H9 (cell line): ENCODE measurements around the gene C7orf57. TPM values are rescaled to one million over a fixed set of nuclear protein-coding genes. Genes with fewer than 3 reads are reported as not detected.

Source experiments
- DNase-seq: peaks from one replicate; pipeline ENCODE4 v3.0.0-alpha.2; 2017
- H2AFZ ChIP-seq: one replicate; pipeline ENCODE4 v1.6.1; 2013; ENCODE audit warnings: mild to moderate bottlenecking, low read length, control low read depth, moderate library complexity
- H2AK5ac ChIP-seq: 2 replicates; pipeline ENCODE4 v1.6.1; 2013; ENCODE audit warnings: low read length, control low read depth, mixed read lengths; ENCODE audit not compliant: insufficient read length
- H2BK120ac ChIP-seq: one replicate; pipeline ENCODE4 v1.6.1; 2013; ENCODE audit warnings: low read depth, mild to moderate bottlenecking, low read length, control low read depth, inconsistent platforms; ENCODE audit not compliant: poor library complexity, severe bottlenecking
- H2BK12ac ChIP-seq: 2 replicates; pipeline ENCODE4 v1.6.1; 2013; ENCODE audit warnings: low read length, control low read depth, mixed read lengths, low read depth; ENCODE audit not compliant: insufficient read length
- H2BK15ac ChIP-seq: 2 replicates; pipeline ENCODE4 v1.6.1; 2013; ENCODE audit warnings: low read depth, low read length, control low read depth
- H2BK20ac ChIP-seq: one replicate; pipeline ENCODE4 v1.6.1; 2013; ENCODE audit warnings: low read depth, mild to moderate bottlenecking, low read length, control low read depth, inconsistent platforms; ENCODE audit not compliant: poor library complexity, severe bottlenecking
- H2BK5ac ChIP-seq: 2 replicates; pipeline ENCODE4 v1.6.1; 2013; ENCODE audit warnings: low read length, control low read depth, mixed read lengths; ENCODE audit not compliant: insufficient read length
- H3K14ac ChIP-seq: 2 replicates; pipeline ENCODE4 v1.6.1; 2013; ENCODE audit warnings: low read length, control low read depth; ENCODE audit not compliant: insufficient read depth
- H3K18ac ChIP-seq: 2 replicates; pipeline ENCODE4 v1.6.1; 2013; ENCODE audit warnings: low read depth, mild to moderate bottlenecking, mixed read lengths, low read length, control low read depth; ENCODE audit not compliant: insufficient read length
- H3K23ac ChIP-seq: 2 replicates; pipeline ENCODE4 v1.6.1; 2013; ENCODE audit warnings: low read length, control low read depth, mixed read lengths, low read depth; ENCODE audit not compliant: insufficient read length
- H3K23me2 ChIP-seq: 2 replicates; pipeline ENCODE4 v1.6.1; 2013; ENCODE audit warnings: low read depth, mild to moderate bottlenecking, mixed read lengths, low read length, control low read depth; ENCODE audit not compliant: insufficient read length, poor library complexity, severe bottlenecking
- H3K27ac ChIP-seq: 2 replicates; pipeline ENCODE4 v1.5.1; 2013; ENCODE audit warnings: low read length, control low read depth, mixed read lengths, low read depth; ENCODE audit not compliant: insufficient read length
- H3K27me3 ChIP-seq: 2 replicates; pipeline ENCODE4 v1.6.1; 2013; ENCODE audit warnings: low read length, control low read depth, inconsistent platforms; ENCODE audit not compliant: insufficient read depth
- H3K4ac ChIP-seq: 2 replicates; pipeline ENCODE4 v1.6.1; 2013; ENCODE audit warnings: low read depth, mild to moderate bottlenecking, control low read depth, inconsistent platforms, low read length, moderate library complexity
- H3K4me1 ChIP-seq: 2 replicates; pipeline ENCODE4 v1.6.1; 2013; ENCODE audit warnings: low read length, control low read depth, inconsistent platforms; ENCODE audit not compliant: insufficient read depth
- H3K4me2 ChIP-seq: 2 replicates; pipeline ENCODE4 v1.6.1; 2013; ENCODE audit warnings: low read length, control low read depth, mixed read lengths; ENCODE audit not compliant: insufficient read length, insufficient read depth
- H3K56ac ChIP-seq: 2 replicates; pipeline ENCODE4 v1.6.1; 2013; ENCODE audit warnings: low read depth, mild to moderate bottlenecking, mixed read lengths, low read length, control low read depth; ENCODE audit not compliant: insufficient read length
- H3K79me1 ChIP-seq: 2 replicates; pipeline ENCODE4 v1.6.1; 2013; ENCODE audit warnings: low read depth, mild to moderate bottlenecking, moderate library complexity, low read length, control low read depth, inconsistent platforms; ENCODE audit not compliant: insufficient read depth, poor library complexity, severe bottlenecking
- H3K79me2 ChIP-seq: 2 replicates; pipeline ENCODE4 v1.6.1; 2013; ENCODE audit warnings: low read length, control low read depth, inconsistent platforms; ENCODE audit not compliant: insufficient read depth
- H3K9ac ChIP-seq: 2 replicates; pipeline ENCODE4 v1.6.1; 2013; ENCODE audit warnings: low read length, control low read depth, mixed read lengths; ENCODE audit not compliant: insufficient read length; ENCODE audit errors: extremely low read depth
- H3K9me3 ChIP-seq: one replicate; pipeline ENCODE4 v1.6.1; 2013; ENCODE audit warnings: low read depth, low read length, inconsistent platforms; ENCODE audit not compliant: control insufficient read depth
- H3T11ph ChIP-seq: one replicate; pipeline ENCODE4 v1.6.1; 2013; ENCODE audit warnings: mild to moderate bottlenecking, low read length, control low read depth, inconsistent platforms
- H4K20me1 ChIP-seq: one replicate; pipeline ENCODE4 v1.6.1; 2013; ENCODE audit not compliant: control insufficient read depth, insufficient read length, insufficient read depth
- H4K5ac ChIP-seq: 2 replicates; pipeline ENCODE4 v1.6.1; 2013; ENCODE audit warnings: low read depth, mild to moderate bottlenecking, mixed read lengths, low read length, control low read depth; ENCODE audit not compliant: insufficient read length
- H4K8ac ChIP-seq: replicated peaks from 2 replicates; pipeline ENCODE4 v1.6.1; 2013; ENCODE audit warnings: low read length, control low read depth, mixed read lengths, low read depth; ENCODE audit not compliant: insufficient read length
- H4K91ac ChIP-seq: 2 replicates; pipeline ENCODE4 v1.6.1; 2013; ENCODE audit warnings: low read depth, mild to moderate bottlenecking, moderate library complexity, mixed read lengths, low read length, control low read depth; ENCODE audit not compliant: insufficient read length
- H3K27ac Mint-ChIP-seq, 3 experiments: 2 replicates in 2 of 3; 3 replicates in 1 of 3; pipeline ENCODE4 v1.8.0; 2020 to 2021; ENCODE audit warnings: mixed read lengths in 3 of 3, mild to moderate bottlenecking in 1 of 3, moderate library complexity in 1 of 3
- H3K27me3 Mint-ChIP-seq: 2 replicates; pipeline ENCODE4 v1.8.0; 2021; ENCODE audit warnings: low read depth, mild to moderate bottlenecking, moderate library complexity, mixed read lengths
- H3K36me3 Mint-ChIP-seq, 3 experiments: 2 replicates in 2 of 3; 3 replicates in 1 of 3; pipeline ENCODE4 v1.8.0; 2020 to 2021; ENCODE audit warnings: low read depth in 3 of 3, mixed read lengths in 3 of 3; ENCODE audit not compliant: insufficient read depth in 1 of 3
- H3K4me1 Mint-ChIP-seq, 2 experiments: 2 replicates each; pipeline ENCODE4 v1.8.0; 2020; ENCODE audit warnings: mixed read lengths in 2 of 2
- H3K4me3 Mint-ChIP-seq, 2 experiments: 2 replicates in 1 of 2; 3 replicates in 1 of 2; pipeline ENCODE4 v1.8.0; 2020 to 2021; ENCODE audit warnings: mild to moderate bottlenecking in 2 of 2, mixed read lengths in 2 of 2, moderate library complexity in 1 of 2
- H3K9me3 Mint-ChIP-seq, 2 experiments: 2 replicates in 1 of 2; 3 replicates in 1 of 2; pipeline ENCODE4 v1.8.0; 2020; ENCODE audit warnings: mild to moderate bottlenecking in 2 of 2, mixed read lengths in 2 of 2, moderate library complexity in 1 of 2
- WGBS: extraction: QIAGEN DNeasy Blood & Tissue Kit; methylation state at CpG from one replicate; pipeline ENCODE4 v1.1.7; 2013; ENCODE audit warnings: missing lambda C conversion rate, low lambda C conversion rate, mixed read lengths; ENCODE audit not compliant: insufficient read length; ENCODE audit errors: extremely low coverage; 5-methylcytosine and 5-hydroxymethylcytosine counted together
- total RNA-seq: library from RNA; stranded (reverse); gene quantifications from 2 replicates; pipeline ENCODE4 v1.2.1, GENCODE V29; 2021
- TF ChIP-seq, protein P1 (sequence below): fragments of 200-600 bp; sonication (generic); conservative IDR thresholded peaks from 3 replicates; pipeline ENCODE4 v1.8.0; 2021; ENCODE audit warnings: antibody characterized with exemption, mild to moderate bottlenecking

Gene C7orf57
- total RNA-seq, 1 experiment from 2014 or later: not detected

DNA sequence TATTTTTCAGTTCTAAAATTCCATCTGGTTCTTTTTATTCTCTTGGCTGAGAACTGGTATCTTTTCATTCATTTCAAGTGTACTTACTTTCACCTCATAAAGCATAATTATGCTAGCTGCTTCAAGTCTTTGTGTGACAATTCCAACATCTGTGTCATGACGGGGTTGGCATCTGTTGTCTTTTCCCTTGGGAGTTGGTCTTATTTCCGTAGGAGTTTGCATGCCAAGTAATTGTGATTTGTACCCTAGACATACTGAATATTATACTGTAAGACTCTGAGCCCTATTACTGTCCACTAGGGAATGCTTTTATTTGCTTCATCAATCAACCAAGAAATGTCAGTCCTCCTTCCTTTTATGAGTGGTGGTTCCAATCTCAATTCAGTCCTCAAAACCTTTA lies 31.3 kb upstream of the C7orf57 start:
- Histone ChIP-seq H3K23ac (no peak overlapping the region), H3K14ac (no peak overlapping the region), H3K27ac (no peak overlapping the region), H3K4ac (no peak overlapping the region), H2BK120ac (no peak overlapping the region), H4K5ac (no peak overlapping the region), H3K9me3 (no peaks in the 10 kb centered on the region), H3T11ph (no peak overlapping the region), H3K56ac (no peak overlapping the region), H3K4me1 (no peaks in the 10 kb centered on the region), H3K79me2 (no peaks in the 10 kb centered on the region), H3K23me2 (no peaks in the 10 kb centered on the region), H2BK20ac (no peak overlapping the region), H3K4me2 (no peak overlapping the region), H2AFZ (no peak overlapping the region), H4K91ac (no peak overlapping the region), H3K18ac (no peak overlapping the region), H4K8ac (no peak overlapping the region), H2BK15ac (no peak overlapping the region), H3K9ac (no peak overlapping the region), H4K20me1 (no peaks in the 10 kb centered on the region), H2BK12ac (no peak overlapping the region), H2AK5ac (no peak overlapping the region), H3K79me1 (no peaks in the 10 kb centered on the region), H2BK5ac (no peak overlapping the region), H3K27me3 (no peaks in the 10 kb centered on the region)
- WGBS: no CpG with 5 or more reads among the region's 2 CpGs
- H3K4me3 Mint-ChIP-seq: no peak overlapping the region
- H3K27me3 Mint-ChIP-seq: no peaks in the 10 kb centered on the region
- no peak overlapping the region for H3K27ac Mint-ChIP-seq
- TF ChIP-seq, protein P1, sequence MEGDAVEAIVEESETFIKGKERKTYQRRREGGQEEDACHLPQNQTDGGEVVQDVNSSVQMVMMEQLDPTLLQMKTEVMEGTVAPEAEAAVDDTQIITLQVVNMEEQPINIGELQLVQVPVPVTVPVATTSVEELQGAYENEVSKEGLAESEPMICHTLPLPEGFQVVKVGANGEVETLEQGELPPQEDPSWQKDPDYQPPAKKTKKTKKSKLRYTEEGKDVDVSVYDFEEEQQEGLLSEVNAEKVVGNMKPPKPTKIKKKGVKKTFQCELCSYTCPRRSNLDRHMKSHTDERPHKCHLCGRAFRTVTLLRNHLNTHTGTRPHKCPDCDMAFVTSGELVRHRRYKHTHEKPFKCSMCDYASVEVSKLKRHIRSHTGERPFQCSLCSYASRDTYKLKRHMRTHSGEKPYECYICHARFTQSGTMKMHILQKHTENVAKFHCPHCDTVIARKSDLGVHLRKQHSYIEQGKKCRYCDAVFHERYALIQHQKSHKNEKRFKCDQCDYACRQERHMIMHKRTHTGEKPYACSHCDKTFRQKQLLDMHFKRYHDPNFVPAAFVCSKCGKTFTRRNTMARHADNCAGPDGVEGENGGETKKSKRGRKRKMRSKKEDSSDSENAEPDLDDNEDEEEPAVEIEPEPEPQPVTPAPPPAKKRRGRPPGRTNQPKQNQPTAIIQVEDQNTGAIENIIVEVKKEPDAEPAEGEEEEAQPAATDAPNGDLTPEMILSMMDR: no peak
- H3K36me3 Mint-ChIP-seq: peaks cover 0 to 5% (median 0%) of the 10 kb centered on the region in 3 experiments; a peak in 1 of 7 replicates
- no peak for DNase-seq
- H3K4me1 Mint-ChIP-seq: peaks cover 11 to 12% of the 10 kb centered on the region in 2 experiments
- H3K9me3 Mint-ChIP-seq: peaks cover 0 to 5% of the 10 kb centered on the region in 2 experiments; a peak in 2 of 5 replicates
